Body of pancreas (tissue), 4 donors: ENCODE results near the gene MTM1.

ENCODE experiments used
- CTCF ChIP-seq, 7 experiments: fragments of 450-650 bp in 4 of 7; fragments of 200-600 bp in 3 of 7; sonication (generic) in 3 of 7; IDR thresholded peaks; one replicate each; pipeline ENCODE4 v1.5.1; 2016 to 2019; ENCODE audit warnings: antibody characterized with exemption in 7 of 7
- POLR2A ChIP-seq, 3 donors: fragments of 450-650 bp; IDR thresholded peaks; one replicate each; pipeline ENCODE4 v1.6.1; 2016; ENCODE audit warnings: antibody characterized with exemption in 3 of 3, mild to moderate bottlenecking in 2 of 3

GRCh38 chrX:150701377-150701776, 133.0 kb downstream of the MTM1 start:
- no peak for TF ChIP-seq CTCF (IDR thresholded peaks at IDR 0.05)
- TF ChIP-seq POLR2A (IDR thresholded peaks at IDR 0.05), result no peak
